ENCODE measurements around the gene HTR6.

The HTR6 gene

DNA sequence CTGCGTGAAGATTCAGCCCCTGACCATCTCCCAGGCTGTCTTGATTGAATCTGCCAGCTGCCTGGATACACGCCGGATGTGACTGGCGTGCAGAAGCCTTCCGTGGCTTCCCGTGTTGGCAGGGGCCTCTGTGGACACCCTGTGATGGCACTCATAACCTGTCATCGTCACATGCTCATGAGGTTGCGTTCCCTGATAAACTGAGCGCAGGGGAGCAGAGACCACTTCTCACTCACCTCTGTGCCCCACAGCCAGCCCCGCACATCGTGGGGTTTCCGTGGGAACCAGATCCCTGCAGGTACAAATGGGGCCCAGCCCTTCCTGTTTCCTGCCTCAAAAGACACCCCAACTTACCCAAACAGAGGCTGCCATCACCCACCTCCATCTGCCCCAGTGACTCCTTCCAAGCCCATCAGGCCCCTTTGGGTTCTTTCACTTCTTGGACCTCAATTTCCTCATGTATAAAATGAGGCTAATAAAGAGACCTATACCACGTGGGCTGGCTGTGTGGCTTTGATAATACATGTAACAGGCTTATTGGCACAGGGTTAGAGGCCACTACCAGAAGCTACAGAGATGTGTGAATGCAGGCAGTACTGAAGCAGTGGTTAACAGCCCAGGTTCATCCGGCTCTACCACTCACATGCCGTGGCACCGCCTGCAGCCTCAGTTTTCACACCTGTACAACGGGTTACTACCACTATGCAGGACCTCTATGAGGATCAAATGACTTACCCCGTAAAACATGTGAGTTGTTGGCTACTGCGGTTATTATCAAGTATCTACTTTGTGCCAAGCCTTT lies 23.6 kb downstream of the HTR6 start:
- DNase-seq (ENCODE audit: low read depth), result no peak

DNA sequence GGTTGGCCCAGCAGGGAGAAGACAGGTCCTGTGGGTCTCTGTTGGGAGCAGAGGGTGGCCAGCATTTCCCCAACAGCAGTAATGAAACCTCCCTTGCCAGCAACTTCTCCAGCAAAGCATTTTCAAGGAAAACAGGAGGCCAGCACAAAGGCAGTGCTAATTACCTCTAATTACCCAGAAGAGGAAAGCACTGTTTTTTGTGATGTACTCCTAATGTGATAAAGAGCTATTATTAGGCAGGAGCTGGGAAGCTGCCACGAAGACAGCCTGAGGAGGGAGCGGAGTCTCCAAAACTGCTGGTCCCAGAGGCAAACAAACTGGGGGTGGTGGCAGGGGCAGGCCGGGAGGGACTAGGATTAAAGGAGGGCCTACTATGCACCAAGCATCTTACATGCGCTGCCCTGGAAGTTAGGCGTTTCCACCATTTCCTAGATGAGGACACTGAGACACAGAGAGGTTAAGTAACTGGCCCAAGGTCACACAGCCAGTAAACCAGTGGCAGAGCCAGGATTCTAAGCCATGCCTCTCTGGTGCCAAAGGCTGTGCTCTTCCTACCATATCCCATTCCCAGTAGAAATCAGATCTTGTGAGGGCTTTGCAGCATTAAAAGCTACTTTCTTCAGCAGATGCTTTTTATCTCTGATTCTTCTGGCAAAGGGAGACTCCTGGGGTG lies 24.5 kb downstream of the HTR6 start:
- DNase-seq (ENCODE audit: low read depth), result no peak

DNA sequence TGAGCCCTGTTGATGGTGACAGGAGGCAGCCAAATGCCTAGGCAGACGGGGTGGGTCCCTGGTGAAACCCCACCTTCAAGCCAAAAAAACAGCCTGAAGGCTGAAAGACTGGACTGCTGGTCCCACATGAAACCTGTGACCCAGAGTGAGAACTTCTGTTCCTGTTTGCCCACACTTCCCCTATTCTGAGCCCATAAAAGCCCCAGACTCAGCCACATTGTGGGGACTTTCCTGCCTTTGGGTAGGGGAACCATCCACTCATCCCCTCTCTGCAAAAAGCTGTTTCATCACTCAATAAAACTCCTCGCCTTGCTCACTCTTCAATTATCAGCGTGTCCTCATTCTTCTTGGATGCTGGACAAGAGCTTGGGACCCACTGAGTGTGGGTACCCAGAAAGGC lies 25.2 kb downstream of the HTR6 start:
- no peak for DNase-seq (ENCODE audit: low read depth)

DNA sequence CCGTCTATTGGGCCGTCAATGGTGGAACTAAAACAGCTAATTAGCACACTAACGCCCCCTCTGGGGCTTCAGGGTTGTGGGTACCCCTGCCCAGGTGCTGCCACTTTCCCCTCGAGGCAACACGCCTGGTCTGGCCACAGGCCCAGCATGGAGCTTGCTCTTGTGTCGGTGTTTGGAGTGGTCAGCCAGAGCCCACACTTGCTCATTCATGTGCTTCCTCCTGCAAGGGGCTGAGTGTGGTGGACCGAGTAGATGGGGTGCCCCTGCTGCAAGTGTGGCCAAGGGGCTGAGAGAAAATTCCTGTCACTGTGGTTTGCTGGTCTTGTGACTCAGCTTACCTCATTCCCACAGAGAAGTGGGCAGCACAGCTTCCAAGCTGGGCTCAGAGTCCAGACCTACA lies 25.7 kb downstream of the HTR6 start:
- DNase-seq (ENCODE audit: low read depth), result no peak

DNA sequence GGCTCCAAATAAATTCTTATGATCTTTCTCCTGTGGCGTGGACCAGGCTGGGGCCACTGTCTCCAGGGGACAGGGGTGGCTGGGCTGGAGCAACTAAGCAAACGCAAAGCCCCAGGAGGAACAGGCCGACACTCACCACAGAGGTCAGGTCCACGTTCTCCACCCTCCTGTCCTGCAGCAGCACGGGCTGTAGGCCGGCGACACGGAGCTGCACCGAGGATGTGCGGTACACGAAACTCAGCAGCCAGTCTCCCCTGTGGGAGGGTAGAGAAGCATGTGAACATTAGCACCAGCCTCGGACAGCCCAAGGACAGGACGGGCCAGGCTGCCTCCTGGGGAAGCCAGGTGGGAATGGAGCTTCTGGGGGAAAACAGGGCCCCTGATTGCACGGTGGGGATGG lies 29.6 kb downstream of the HTR6 start:
- DNase-seq (ENCODE audit: low read depth), result no peak

DNA sequence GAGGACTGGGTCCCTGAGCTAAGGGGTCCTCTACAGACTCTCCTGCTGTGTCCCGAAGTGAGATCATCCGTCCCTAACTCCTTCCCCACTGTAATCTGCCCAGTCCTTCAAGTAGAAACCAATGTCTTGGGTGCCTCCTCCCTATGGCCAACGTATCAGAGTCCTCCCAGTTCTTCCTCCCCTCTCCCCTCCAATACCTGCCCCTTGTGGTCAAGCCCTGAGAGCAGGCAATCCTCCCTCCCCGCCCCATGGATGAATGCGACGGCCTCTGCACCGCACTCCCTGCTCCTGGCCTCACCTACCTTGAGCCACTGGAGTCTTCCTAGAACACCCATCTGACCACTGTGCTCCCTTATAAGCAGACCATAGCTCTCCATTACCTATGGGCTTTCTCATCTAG lies 31.1 kb downstream of the HTR6 start:
- DNase-seq (ENCODE audit: low read depth), result no peak

DNA sequence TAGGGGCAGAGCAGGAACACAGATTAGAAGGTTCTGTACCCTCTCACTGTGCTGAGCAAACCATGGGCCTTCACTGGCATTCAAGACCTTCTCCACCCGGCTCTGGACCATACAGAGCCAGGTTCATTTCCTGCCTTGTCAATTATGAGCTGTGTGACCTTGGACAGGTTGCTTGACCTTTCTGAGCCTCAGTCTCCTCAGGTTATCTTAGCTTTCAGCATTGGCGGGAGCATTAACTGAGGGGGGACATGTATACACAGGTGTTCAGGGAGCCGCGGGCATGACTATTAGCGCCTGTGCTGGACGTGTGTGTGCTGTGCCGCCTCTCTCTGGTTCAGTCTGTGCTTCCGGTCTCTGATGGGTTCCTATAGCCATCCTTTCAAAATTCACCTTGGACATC lies 32.1 kb downstream of the HTR6 start:
- no peak for DNase-seq (ENCODE audit: low read depth)

DNA sequence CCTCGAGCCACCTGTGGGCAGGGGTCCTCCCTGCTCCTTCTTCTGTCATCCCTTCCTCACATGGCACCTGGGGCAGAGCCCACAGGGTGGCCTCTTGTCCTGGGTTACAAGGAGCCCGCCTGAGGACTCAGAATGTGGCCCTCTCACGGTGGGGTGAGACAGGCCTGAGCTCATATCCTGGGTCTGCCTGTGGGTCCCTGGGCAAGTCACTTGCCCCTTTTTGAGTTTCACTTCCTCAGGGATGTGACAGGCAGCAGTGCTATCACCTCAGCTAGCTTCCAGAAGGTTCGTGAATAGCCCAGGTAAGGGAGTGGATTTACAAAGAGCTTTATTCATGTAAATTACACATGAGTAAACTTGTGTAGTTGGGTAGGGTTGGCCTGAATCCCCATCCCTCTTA lies 33.5 kb downstream of the HTR6 start:
- DNase-seq (ENCODE audit: low read depth), result no peak

DNA sequence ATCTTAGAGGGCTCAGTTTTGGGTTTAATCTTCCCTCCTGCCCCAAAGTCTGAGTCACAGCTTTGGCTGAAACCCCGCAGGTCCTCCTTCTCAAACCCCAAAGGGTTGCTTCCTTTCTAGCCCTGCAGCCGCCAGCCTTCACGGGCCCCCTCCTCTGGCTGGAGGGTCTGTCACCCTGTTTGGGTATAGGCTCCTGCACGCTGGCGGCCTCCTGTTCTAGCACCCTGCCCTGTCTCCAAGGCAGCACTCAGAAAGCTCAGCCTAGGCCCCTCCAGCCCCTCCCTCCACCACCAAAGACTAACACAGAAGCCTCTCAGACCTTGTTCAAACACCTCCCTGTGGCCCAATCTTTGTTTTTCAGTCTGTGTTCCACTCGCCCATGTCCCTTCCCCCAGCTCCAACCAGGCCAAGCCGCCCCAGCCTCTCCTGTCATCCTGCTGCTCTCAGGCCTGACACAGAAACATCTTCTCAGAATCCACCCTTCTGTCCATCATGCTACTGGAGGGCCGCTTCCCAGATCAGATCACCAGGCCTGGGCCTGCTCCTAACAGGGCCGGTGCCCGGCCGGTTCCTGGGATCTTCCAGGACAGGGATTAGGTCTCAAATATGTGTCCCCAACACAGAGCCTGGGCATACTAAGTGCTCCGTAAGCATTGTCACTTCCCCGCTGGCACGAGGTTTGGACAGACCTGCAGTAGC lies 35.6 kb downstream of the HTR6 start:
- no peak for DNase-seq (ENCODE audit: low read depth)

DNA sequence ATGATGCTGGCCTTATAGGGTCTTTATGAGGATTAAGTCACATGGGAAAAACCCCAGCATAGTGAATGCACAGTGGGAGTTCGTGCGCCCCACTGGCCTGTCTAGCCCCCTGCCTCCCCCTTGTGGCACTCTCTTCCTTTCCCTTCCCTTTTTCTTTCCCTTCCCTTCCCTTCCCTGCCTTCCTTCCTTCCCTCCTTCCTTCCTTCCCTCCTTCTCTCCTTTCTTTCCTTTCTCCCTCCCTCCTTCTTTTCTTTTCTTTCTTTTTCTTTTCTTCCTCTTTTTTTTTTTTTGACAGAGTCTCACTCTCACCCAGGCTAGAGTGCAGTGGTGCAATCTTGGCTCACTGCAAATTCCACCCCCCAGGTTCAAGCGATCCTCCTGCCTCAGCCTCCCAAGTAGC lies 38.6 kb downstream of the HTR6 start:
- DNase-seq (ENCODE audit: low read depth), result no peak

DNA sequence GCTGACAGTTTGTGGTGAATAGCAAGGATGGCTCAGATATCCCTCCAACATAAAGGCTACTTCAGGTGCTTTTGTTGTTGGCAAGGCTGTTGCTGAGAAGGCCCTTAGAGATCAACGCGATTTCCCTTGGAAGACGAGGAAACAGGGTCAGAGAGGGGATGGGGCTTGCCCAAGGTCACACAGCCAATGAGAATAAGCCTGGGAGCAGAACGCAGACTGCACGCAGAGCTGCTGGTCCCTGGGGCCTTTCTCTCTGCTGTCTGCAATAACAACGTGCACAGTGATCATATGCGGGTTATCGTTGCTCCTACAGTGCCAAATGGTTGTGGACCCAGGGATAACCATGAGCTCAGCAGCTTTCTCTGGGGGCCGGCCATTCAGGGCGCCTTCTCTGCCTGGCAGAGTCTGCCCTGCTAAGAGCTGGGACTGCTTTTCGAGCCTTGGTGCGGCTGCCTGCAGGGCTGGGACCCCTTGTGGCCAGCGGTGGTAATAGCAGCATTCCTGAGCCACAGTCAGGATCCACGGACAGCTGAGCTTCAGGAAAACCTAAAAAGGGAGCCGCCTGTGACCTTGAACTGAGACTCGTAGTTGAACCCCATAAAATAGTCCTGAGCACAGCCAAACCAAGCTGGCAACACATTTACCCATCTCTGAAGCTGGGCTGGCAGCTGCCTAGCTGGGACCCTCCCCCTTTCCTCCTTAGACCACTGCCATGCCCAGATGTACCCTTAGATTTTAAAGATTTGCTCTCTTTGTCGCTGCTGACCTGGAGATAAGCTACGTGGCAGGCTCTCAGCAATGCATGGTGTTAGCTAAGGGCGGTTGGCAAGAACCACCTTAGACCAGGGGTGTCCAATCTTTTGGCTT lies 39.8 kb downstream of the HTR6 start:
- DNase-seq (ENCODE audit: low read depth), result peak; percentile 36

DNA sequence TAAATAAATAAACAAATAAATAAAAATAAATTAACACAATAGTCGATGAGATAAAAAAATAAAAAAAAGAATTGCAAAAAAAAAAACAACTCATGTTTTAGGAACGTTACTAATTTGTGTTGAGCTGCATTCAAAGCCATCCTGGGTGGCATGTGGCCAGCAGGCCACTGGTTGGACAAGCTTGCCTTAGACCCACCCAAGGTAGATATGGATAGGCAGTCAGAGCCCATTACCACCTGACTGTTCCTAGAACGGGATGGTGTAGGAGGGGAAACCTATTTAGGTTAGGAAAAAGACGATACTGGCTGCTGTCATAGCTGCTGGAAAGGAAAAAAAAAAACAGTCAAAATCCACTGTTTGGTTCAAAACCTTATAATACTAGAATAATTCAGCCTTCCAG lies 40.8 kb downstream of the HTR6 start:
- DNase-seq (ENCODE audit: low read depth), result no peak

DNA sequence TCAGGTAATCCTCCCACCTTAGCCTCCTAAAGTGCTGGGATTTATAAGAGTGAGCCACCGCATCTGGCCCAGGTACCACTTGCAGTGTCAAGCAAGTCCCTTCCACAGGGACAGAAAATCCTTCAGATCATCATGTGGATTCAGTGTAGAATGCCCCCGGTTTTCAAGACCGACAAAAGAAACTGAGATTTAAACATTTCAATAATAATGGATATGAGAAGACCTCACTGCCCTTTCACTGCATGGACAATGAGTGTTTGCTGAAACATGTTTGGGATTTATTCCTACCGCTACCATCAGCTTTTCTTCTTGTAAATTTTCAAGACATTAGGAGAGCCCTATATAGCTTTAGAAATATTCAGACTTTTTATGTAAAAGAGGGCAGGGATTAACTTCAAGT lies 41.5 kb downstream of the HTR6 start:
- DNase-seq (ENCODE audit: low read depth), result no peak

DNA sequence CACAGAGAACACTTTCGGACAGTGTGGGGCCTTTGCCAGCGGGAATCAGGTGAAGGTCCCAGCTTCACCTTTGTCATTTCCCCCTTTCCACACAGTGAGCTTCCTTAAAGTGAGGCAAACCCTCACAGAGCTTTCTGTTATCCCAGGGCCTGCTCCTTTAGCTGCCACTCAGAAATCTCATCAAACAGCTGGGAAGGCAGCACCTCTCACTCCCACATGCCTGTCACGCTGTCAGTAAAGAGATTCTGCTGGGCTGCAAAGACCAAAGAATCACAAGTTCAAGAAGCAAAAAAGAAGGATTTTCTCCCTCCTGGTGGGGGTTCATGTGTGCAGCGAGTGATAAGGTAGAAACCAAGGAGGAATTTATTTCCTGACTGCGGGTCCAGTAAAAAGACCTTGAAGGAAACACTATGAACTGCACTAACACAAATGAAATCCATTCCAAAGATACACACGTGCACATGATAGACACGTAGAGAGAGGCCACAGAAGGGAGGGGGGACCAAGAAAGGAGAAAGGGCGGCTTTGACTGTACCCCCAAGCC lies 44.0 kb downstream of the HTR6 start:
- DNase-seq (ENCODE audit: low read depth), result no peak

DNA sequence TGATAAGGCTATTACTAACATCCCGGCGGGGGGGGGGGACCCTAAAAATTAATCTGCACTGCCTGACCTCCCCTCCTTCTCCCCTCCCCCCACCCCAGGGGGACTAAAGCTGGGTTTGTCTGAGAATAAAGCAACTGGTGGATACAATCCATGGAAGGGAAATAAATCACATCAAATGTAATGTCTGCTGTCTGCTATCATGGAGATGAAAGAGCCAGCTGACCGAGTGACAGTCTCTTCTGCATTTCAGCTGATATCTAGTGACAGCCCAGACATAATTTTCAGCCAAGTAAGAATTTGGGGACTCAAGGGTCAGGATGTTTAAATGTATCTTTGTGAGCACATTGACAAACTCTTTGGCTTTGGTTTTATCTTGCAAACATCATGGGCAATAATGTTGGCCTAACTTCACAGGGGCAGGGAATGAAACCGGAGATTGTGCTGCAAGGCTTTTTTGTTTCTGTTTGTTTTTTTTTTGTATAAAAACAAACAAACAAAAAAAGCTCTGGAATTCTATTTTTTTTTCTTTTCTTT lies 44.7 kb downstream of the HTR6 start:
- DNase-seq (ENCODE audit: low read depth), result no peak

DNA sequence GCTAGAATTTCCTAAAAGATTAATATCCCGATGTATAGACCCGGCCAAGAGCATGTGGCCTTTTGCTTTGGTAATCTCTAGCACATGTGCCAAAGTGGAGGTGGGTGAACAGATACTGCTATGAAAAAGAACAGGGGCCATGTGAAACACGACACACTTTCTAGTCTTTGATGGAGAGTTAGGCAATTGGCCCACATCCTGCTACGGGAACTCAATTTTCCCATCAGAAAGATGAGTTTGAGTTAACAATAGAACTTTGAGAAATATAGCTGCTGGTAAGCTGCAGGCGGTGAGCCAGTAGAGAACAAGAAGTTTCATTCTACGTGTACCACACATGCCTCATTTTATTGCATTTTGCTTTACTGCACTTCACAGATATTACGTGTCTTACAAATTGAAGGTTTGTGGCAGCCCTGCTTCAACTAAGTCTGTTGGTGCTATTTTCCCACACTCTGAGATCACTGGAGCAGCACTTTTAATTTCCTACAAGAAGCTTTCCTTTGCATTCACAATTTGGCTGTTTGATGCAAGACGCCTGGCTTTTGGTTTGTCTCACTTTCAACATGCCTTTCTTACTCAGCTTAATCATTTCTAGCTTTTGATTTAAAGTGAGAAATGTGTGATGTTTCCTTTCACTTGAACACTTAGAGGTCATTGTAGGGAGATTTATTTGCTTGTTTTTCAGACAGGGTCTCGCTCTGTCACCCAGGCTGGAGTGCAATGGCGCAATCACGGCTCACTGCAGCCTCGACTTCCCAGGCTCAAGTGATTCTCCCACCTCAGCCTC lies 46.3 kb downstream of the HTR6 start:
- DNase-seq (ENCODE audit: low read depth), result no peak

DNA sequence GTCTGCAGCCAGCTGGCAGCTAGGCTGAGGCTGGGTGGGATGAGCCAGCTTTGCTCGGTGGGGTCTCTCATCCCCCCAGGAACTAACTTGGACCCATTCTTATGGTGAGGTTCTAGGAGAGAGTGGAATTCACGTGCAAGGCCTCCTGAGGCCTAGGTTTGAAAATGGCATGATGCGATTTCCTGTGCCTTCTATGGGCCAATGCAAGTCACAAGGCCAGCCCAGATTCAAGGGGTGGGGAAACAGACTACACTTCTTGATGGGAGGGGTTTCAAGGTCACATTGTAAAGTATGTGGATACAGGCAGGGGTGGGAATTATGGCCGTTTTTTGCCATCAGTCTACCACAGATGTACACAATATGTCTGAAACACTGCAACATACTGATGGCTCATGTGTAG lies 48.3 kb downstream of the HTR6 start:
- DNase-seq (ENCODE audit: low read depth), result no peak

DNA sequence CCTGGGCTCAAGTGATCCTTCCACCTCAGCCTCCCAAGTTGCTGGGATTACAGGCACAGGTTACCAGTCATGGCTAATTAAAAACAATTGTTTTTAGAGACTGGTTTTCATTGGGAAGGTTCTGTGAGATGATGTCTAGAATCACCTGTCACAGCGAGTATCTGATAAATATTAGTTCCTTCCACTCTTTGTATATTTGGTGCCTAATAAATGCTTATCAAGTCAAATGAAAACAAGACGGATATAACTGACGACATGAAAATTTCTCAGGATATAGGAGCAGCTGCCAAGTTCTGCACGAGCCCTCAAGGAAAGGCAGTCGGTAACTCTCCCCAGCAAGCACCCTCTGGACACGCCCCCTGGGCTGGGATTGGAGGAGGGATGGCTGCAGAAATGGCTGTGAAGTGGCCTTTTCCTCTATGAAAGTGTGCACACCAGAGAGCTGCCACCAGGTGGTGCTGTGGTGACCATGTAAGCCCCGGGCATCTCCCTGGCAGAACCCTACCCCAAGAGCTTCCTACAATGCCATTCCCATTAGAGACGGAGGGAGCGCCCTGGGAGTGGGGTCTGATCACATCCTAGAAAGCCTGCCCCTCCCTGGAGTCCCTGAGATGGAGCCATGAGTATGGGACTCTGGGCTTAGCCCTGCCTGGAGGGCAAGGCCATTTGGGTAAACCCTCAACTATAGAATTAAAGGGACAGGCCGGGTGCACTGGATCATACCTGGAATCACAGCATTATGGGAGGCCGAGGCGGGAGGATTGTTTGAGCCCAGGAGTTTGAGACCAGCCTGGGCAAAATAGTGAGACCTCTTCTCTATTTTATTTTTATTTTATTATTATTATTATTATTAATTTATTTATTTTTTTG lies 50.9 kb downstream of the HTR6 start:
- DNase-seq (ENCODE audit: low read depth), result peak; percentile 76

DNA sequence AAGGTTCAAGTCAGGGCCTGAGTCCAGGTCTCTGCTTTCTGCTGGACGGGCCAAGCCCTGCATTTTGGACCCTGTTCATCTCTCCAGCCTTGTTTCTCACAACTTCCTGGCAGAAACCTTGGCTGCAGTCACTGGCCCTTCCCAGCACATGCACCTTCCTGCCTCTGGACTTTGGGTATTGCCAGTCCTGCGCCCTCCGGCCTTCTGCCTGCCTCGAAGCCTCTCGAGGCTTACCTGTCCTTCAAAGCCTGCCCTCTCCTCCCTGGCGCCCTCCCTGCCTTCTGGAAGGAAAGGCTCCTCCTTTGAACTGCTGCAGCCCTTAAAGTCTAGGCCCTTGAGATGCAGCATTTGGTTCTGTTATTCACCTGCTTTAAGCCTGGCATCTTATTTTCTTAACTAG lies 52.8 kb downstream of the HTR6 start:
- DNase-seq (ENCODE audit: low read depth), result no peak

DNA sequence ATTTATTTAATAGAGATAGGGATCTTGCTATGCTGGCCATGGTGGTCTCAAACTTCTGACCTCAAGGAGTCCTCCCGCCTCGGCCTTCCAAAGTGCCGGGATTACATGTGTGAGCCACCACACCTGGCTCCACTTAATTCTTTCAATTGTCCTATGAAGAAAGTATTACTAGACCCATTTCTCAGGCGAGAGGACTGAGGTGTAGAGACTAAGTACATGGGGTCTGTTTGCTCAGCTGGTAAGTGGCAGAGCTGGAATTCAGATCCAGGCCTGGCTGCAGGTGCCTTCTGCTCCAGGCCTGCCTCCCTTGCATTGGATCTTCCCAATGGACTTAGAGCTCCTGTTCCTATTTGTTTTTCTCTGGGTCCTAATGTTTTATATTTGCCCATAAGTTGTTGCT lies 55.5 kb downstream of the HTR6 start:
- no peak for DNase-seq (ENCODE audit: low read depth)

Data from non-pigmented ciliary epithelial cell (primary cell).